GM12875 (cell line): ENCODE measurements around the gene NADSYN1.

Experiments
- H3K4me3 ChIP-seq: one replicate; pipeline ENCODE4 v1.5.1; 2011; ENCODE audit warnings: low read depth, low read length, control low read depth
- CTCF ChIP-seq: IDR thresholded peaks from 2 replicates; pipeline ENCODE4 v1.5.1; 2011; ENCODE audit warnings: low read depth, mild to moderate bottlenecking, control low read depth, inconsistent platforms, low read length, moderate library complexity, borderline replicate concordance; ENCODE audit not compliant: insufficient read depth

Gene NADSYN1

GRCh38 chr11:71450939-71451338 is 2.1 kb upstream of the NADSYN1 start:
- no peak for TF ChIP-seq CTCF

GRCh38 chr11:71451596-71452198 is 1.3 kb upstream of the NADSYN1 start:
- no peak for TF ChIP-seq CTCF
- H3K4me3 ChIP-seq, result no peak overlapping the region

More at GRCh38 chr11:71450939-71451338, 2.1 kb upstream of the NADSYN1 start:
- H3K4me3 ChIP-seq, result no peak overlapping the region

GRCh38 chr11:71452199-71453036 is 585 bp upstream of the NADSYN1 start:
- peak overlapping the region; percentile 68 for H3K4me3 ChIP-seq
- TF ChIP-seq CTCF, result no peak

GRCh38 chr11:71453918-71454304 is 908 bp downstream of the NADSYN1 start:
- TF ChIP-seq CTCF, result no peak
- peak overlapping the region; percentile 73 for H3K4me3 ChIP-seq

DNA sequence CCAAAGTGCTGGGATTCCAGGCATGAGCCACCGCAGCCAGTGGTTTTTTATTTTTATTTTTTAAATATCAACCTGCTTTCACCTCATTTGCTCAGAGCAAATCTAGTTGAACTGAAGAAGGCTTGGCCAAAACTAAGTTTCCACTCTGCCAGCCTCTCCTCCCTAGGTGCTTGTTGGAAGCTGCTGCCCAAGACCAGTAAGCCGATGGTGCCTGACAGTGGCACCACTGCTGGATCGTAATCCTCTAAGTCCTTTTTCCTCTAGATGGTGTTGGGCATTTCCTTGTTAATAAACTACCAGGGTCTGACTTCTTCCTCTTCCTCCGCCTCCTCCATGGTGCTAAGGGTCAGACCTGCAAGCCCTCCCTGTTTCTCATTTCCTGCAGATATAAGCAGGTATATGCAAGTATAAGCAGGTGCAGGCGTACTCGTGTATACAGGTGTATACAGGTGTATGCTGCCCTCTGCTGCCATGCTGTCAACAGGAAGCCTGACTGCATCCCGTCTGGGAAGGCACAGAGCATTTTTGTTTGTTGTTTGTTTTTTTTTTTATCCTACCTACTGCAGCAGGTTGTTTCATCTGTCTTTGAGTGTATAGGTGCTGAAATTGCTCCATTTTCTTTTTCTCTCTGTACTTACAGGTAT is 1.6 kb downstream of the NADSYN1 start:
- TF ChIP-seq CTCF, result 0 out of 2 replicates have a peak, but pooled peaks have one; percentile 15
- H3K4me3 ChIP-seq, result no peak overlapping the region

- TF ChIP-seq CTCF, result no peak
- no peak overlapping the region for H3K4me3 ChIP-seq
Measured at GRCh38 chr11:71456294-71456693, 3.3 kb downstream of the NADSYN1 start.

DNA sequence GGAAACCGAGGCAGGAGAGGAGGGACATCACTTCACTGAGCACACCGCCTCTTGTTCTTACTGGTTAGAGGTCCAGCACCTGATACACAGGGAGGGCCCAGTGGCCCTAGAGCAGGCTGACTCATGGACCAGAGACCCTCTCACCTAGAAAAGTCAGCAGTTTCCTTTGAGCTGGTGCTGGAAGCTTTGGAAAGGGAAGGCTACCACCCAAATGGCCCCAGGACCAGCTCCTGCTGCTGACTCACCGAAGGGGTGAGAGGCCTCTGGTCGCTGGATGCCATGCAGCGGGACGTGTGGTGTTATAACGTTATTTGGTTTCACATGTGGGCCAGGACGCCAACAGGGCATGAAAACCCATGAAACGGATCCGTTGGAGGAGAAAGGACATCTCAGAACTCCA is 3.8 kb downstream of the NADSYN1 start:
- no peak for TF ChIP-seq CTCF
- no peak overlapping the region for H3K4me3 ChIP-seq
